H1 (cell line): ENCODE data around the gene PLAC1. TPM values are rescaled to one million over a fixed set of nuclear protein-coding genes. Genes with fewer than 3 reads are reported as not detected.

Experiments
- CTCF ChIA-PET: fragments of 300-600 bp; sonication (Branson Sonifier 250); formaldehyde crosslinking; loops from one replicate; lab custom pipeline; 2021; ENCODE audit not compliant: partially characterized antibody; lab: Charles Lee
- POLR2A ChIA-PET: fragments of 300-600 bp; sonication (Branson Sonifier 250); formaldehyde crosslinking; loops from one replicate; lab custom pipeline; 2021; ENCODE audit warnings: inconsistent platforms; ENCODE audit not compliant: partially characterized antibody; lab: Charles Lee
- DNase-seq, 2 experiments: peaks; one replicate each; pipeline versions ENCODE4 v3.0.0 to v3.0.0-alpha.2; 2010 to 2022; ENCODE audit warnings: low spot score in 2 of 2, low read depth in 1 of 2, mixed read lengths in 1 of 2
- FAIRE-seq: peaks from 2 replicates; lab custom pipeline; 2011; peaks lifted over from hg19 to GRCh38; lab: Jason Lieb, UNC
- H2AFZ ChIP-seq: 2 replicates; pipeline ENCODE4 v1.8.1; 2012; ENCODE audit warnings: low read length, inconsistent platforms
- H2AK5ac ChIP-seq: 2 replicates; pipeline ENCODE4 v1.6.1; 2013; ENCODE audit warnings: low read depth, low read length
- H2BK120ac ChIP-seq: replicated peaks from 2 replicates; pipeline ENCODE3; 2013; ENCODE audit warnings: low read depth, low read length, inconsistent platforms
- H2BK12ac ChIP-seq: 2 replicates; pipeline ENCODE4 v1.6.1; 2013; ENCODE audit warnings: low read depth, low read length
- H2BK15ac ChIP-seq: 2 replicates; pipeline ENCODE4 v1.6.1; 2013; ENCODE audit warnings: low read length
- H2BK20ac ChIP-seq: 2 replicates; pipeline ENCODE4 v1.6.1; 2013; ENCODE audit warnings: low read length
- H2BK5ac ChIP-seq: 2 replicates; pipeline ENCODE4 v1.6.1; 2013; ENCODE audit warnings: low read depth, low read length
- H3K14ac ChIP-seq: 2 replicates; pipeline ENCODE4 v1.6.1; 2013; ENCODE audit warnings: inconsistent platforms; ENCODE audit not compliant: insufficient read length
- H3K18ac ChIP-seq: 2 replicates; pipeline ENCODE4 v1.6.1; 2013; ENCODE audit warnings: low read length; ENCODE audit errors: extremely low read depth
- H3K23ac ChIP-seq: 2 replicates; pipeline ENCODE4 v1.6.1; 2013; ENCODE audit warnings: inconsistent platforms; ENCODE audit not compliant: insufficient read length
- H3K23me2 ChIP-seq: 2 replicates; pipeline ENCODE4 v1.6.1; 2013; ENCODE audit warnings: low read depth, low read length
- H3K27ac ChIP-seq: 2 replicates; pipeline ENCODE4 v1.6.1; 2011; ENCODE audit warnings: low read depth, low read length, inconsistent platforms
- H3K27me3 ChIP-seq, 4 experiments: replicated peaks in 1 of 4; 1 replicate in 1 of 4; 2 replicates in 3 of 4; pipeline versions ENCODE4 v1.6.1 to v1.8.1; 2011 to 2013; ENCODE audit warnings: low read length in 3 of 4, mild to moderate bottlenecking in 3 of 4, inconsistent platforms in 2 of 4, mixed read lengths in 2 of 4, moderate library complexity in 1 of 4; ENCODE audit not compliant: control insufficient read depth in 3 of 4, insufficient read depth in 3 of 4; ENCODE audit errors: extremely low read depth in 1 of 4
- H3K36me3 ChIP-seq, 4 experiments: 2 replicates each; pipeline versions ENCODE4 v1.6.1 to v1.8.1; 2011 to 2013; ENCODE audit warnings: mild to moderate bottlenecking in 4 of 4, low read length in 3 of 4, moderate library complexity in 2 of 4, control low read depth in 1 of 4, inconsistent platforms in 1 of 4; ENCODE audit not compliant: insufficient read depth in 4 of 4, control insufficient read depth in 2 of 4
- H3K4ac ChIP-seq: replicated peaks from 2 replicates; pipeline ENCODE3; 2013; ENCODE audit warnings: low read length, low read depth, mixed read lengths, inconsistent platforms; ENCODE audit not compliant: insufficient read length
- H3K4me1 ChIP-seq, 4 experiments: replicated peaks in 1 of 4; 1 replicate in 1 of 4; 2 replicates in 3 of 4; pipeline versions ENCODE4 v1.6.1 to v1.8.1; 2011 to 2013; ENCODE audit warnings: low read length in 3 of 4, inconsistent platforms in 2 of 4, mixed read lengths in 1 of 4; ENCODE audit not compliant: insufficient read depth in 4 of 4, control insufficient read depth in 3 of 4
- H3K4me2 ChIP-seq, 2 experiments: 2 replicates each; pipeline versions ENCODE4 v1.6.1 to v1.8.1; 2011 to 2013; ENCODE audit warnings: low read depth in 2 of 2, low read length in 2 of 2, control low read depth in 1 of 2, inconsistent platforms in 1 of 2, mild to moderate bottlenecking in 1 of 2; ENCODE audit not compliant: insufficient read depth in 1 of 2
- H3K4me3 ChIP-seq, 4 experiments: fragments of 200-600, 300-600 bp in 1 of 4; sonication (generic), shearing (Covaris generic), sonication (Bioruptor Twin) in 1 of 4; 2 replicates each; pipeline versions ENCODE4 v1.5.1 to v1.8.1; 2011 to 2016; ENCODE audit warnings: low read length in 4 of 4, low read depth in 3 of 4, control low read depth in 2 of 4, inconsistent platforms in 2 of 4, mild to moderate bottlenecking in 2 of 4, mixed read lengths in 1 of 4, moderate library complexity in 1 of 4; ENCODE audit not compliant: insufficient read depth in 2 of 4; ENCODE audit errors: extremely low read depth in 1 of 4
- H3K56ac ChIP-seq: replicated peaks from 2 replicates; pipeline ENCODE3; 2013; ENCODE audit warnings: low read depth, mild to moderate bottlenecking, mixed read lengths, low read length, inconsistent platforms; ENCODE audit not compliant: insufficient read length
- H3K79me1 ChIP-seq: 2 replicates; pipeline ENCODE4 v1.6.1; 2013; ENCODE audit warnings: low read depth, low read length, control low read depth
- H3K79me2 ChIP-seq, 2 experiments: 2 replicates each; pipeline versions ENCODE4 v1.6.1 to v1.8.1; 2012 to 2013; ENCODE audit warnings: low read length in 2 of 2, mild to moderate bottlenecking in 2 of 2, inconsistent platforms in 1 of 2; ENCODE audit not compliant: insufficient read depth in 2 of 2, control insufficient read depth in 1 of 2
- H3K9ac ChIP-seq, 4 experiments: replicated peaks in 1 of 4; 1 replicate in 1 of 4; 2 replicates in 3 of 4; pipeline versions ENCODE4 v1.6.1 to v1.8.1; 2011 to 2013; ENCODE audit warnings: low read depth in 3 of 4, low read length in 3 of 4, control low read depth in 2 of 4, mild to moderate bottlenecking in 2 of 4, moderate library complexity in 2 of 4, inconsistent platforms in 1 of 4; ENCODE audit errors: extremely low read depth in 1 of 4
- H3K9me3 ChIP-seq, 2 experiments: 2 replicates each; pipeline versions ENCODE4 v1.6.1 to v1.8.1; 2012 to 2013; ENCODE audit warnings: mild to moderate bottlenecking in 2 of 2, moderate library complexity in 2 of 2, control low read depth in 1 of 2, inconsistent platforms in 1 of 2, low read depth in 1 of 2, low read length in 1 of 2, mixed read lengths in 1 of 2; ENCODE audit not compliant: insufficient read depth in 2 of 2
- H4K20me1 ChIP-seq, 2 experiments: replicated peaks in 1 of 2; 2 replicates each; pipeline versions ENCODE3 to v1.8.1; 2011 to 2013; ENCODE audit warnings: inconsistent platforms in 2 of 2, low read length in 2 of 2, mild to moderate bottlenecking in 1 of 2; ENCODE audit not compliant: insufficient read depth in 2 of 2, control insufficient read depth in 1 of 2
- H4K5ac ChIP-seq: 2 replicates; pipeline ENCODE4 v1.6.1; 2013; ENCODE audit warnings: low read length, low read depth, mixed read lengths, inconsistent platforms; ENCODE audit not compliant: insufficient read length
- H4K8ac ChIP-seq: 2 replicates; pipeline ENCODE4 v1.8.0; 2013; ENCODE audit warnings: mild to moderate bottlenecking, moderate library complexity, low read length, inconsistent platforms; ENCODE audit not compliant: insufficient read depth; ENCODE audit errors: extremely low read depth
- H4K91ac ChIP-seq: replicated peaks from 2 replicates; pipeline ENCODE3; 2013; ENCODE audit warnings: low read length, mixed read lengths, inconsistent platforms; ENCODE audit not compliant: insufficient read length
- BACH1 ChIP-seq: IDR thresholded peaks from 2 replicates; pipeline ENCODE4 v1.6.1; 2012; ENCODE audit warnings: low read length, improper control_type of control experiment
- CHD2 ChIP-seq: IDR thresholded peaks from 2 replicates; pipeline ENCODE4 v1.6.1; 2012; ENCODE audit warnings: low read length, improper control_type of control experiment
- HDAC6 ChIP-seq: IDR thresholded peaks from one replicate; pipeline ENCODE4 v1.7.1; 2012; ENCODE audit warnings: low read depth, mild to moderate bottlenecking, inconsistent platforms, low read length, moderate library complexity
- KDM1A ChIP-seq: fragments of 200-600, 300-600 bp; sonication (generic); IDR thresholded peaks from 2 replicates; pipeline ENCODE4 v1.7.1; 2016; ENCODE audit warnings: mild to moderate bottlenecking, low read length, borderline replicate concordance
- NANOG ChIP-seq: IDR thresholded peaks from 2 replicates; pipeline ENCODE4 v1.6.1; 2011; ENCODE audit warnings: low read length, low read depth, mild to moderate bottlenecking, inconsistent platforms; ENCODE audit not compliant: insufficient read depth, poor library complexity, severe bottlenecking
- POLR2AphosphoS5 ChIP-seq: IDR thresholded peaks from 2 replicates; pipeline ENCODE4 v1.6.1; 2011; ENCODE audit warnings: low read depth, low read length
- POU5F1 ChIP-seq: IDR thresholded peaks from 2 replicates; pipeline ENCODE4 v1.6.1; 2011; ENCODE audit warnings: low read depth, mild to moderate bottlenecking, low read length, moderate library complexity
- TAF1 ChIP-seq: IDR thresholded peaks from 2 replicates; pipeline ENCODE4 v1.6.1; 2011; ENCODE audit warnings: mild to moderate bottlenecking, low read depth, low read length
- TEAD4 ChIP-seq: IDR thresholded peaks from 2 replicates; pipeline ENCODE4 v1.6.1; 2012; ENCODE audit warnings: low read depth, low read length, inconsistent platforms, mixed read lengths
- WGBS, 2 experiments: shearing (Covaris generic) in 1 of 2; methylation state at CpG; one replicate each; pipeline versions ENCODE4 v1.1.6 to v1.1.7; 2013 to 2015; ENCODE audit warnings: low lambda C conversion rate in 2 of 2, mixed read lengths in 2 of 2, inconsistent platforms in 1 of 2, low coverage in 1 of 2, missing lambda C conversion rate in 1 of 2; ENCODE audit not compliant: insufficient replicate concordance in 2 of 2, insufficient coverage in 1 of 2, insufficient read length in 1 of 2; ENCODE audit errors: extremely low coverage in 1 of 2, missing lambda C conversion rate in 1 of 2; 5-methylcytosine and 5-hydroxymethylcytosine counted together
- polyA plus RNA-seq, 7 experiments: library from polyadenylated mRNA; depleted of rRNA in 3 of 7; stranded (reverse) in 5 of 7; unstranded in 2 of 7; fragments of >200 nt in 5 of 7; fragments of 200-250 nt in 2 of 7; gene quantifications; 1 replicate in 5 of 7; 2 replicates in 1 of 7; 4 replicates in 1 of 7; pipeline versions ENCODE4 v1.2.1 to v1.2.3, GENCODE V29; 2011 to 2013; ENCODE audit warnings: missing spikeins in 2 of 7, mixed read lengths in 2 of 7
- total RNA-seq: library from RNA; stranded (reverse); fragmentation: NEBNext Ultra II Directional; extraction: Animal tissue kit (Norgen Biotek cat#: 25700); gene quantifications from 2 replicates; pipeline ENCODE4 v1.2.1, GENCODE V29; 2021
- TF ChIP-seq, protein P1 (sequence below), 3 experiments: IDR thresholded peaks; 1 replicate in 2 of 3; 2 replicates in 1 of 3; pipeline versions ENCODE4 v1.5.1 to v1.6.1; 2011; ENCODE audit warnings: low read length in 3 of 3, mild to moderate bottlenecking in 3 of 3, inconsistent platforms in 2 of 3, low read depth in 1 of 3, moderate library complexity in 1 of 3; ENCODE audit not compliant: insufficient read depth in 1 of 3; ENCODE audit errors: control extremely low read depth in 1 of 3

Gene PLAC1
- total and polyA plus RNA-seq, 2 of the 8 experiments (the other 6 are each of a cell fraction or from before 2014, with no cell fraction given): 1.8 TPM; not detected in 1

DNA sequence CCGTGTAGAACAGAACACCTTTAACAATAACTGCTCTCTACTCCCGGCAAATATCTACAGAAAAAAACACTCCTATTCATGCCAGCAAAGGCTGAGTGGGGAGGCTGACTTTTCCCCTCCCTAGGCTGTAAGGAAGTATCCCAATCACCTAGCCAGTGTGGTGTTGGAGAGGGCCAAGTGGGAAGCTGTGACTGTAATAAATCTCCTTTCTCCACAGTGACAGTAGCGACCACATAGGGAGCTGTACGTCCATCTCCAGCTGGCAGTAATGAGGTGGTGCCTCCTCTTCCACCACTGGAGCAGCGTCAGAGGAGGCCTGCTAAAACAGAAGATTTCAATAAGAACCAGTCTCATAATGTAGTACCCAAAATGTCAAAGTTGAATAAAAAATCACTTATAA lies 47.9 kb upstream of the PLAC1 start:
- no peaks in the 10 kb centered on the region for H3K27me3 ChIP-seq
- H4K8ac ChIP-seq: no peak overlapping the region
- H3K9ac ChIP-seq: no peak overlapping the region
- ChIA-PET CTCF (no interaction called here), POLR2A (no interaction called here)
- no peak overlapping the region for H2BK120ac ChIP-seq
- DNase-seq (no peak), FAIRE-seq (no peak)
- no peaks in the 10 kb centered on the region for H3K79me2 ChIP-seq
- no peak overlapping the region for H2AFZ ChIP-seq
- H2BK12ac ChIP-seq: no peak overlapping the region
- H3K56ac ChIP-seq: no peak overlapping the region
- H2BK5ac ChIP-seq: no peak overlapping the region
- no peaks in the 10 kb centered on the region for H3K4me1 ChIP-seq
- H3K14ac ChIP-seq: no peak overlapping the region
- no peaks in the 10 kb centered on the region for H3K9me3 ChIP-seq
- H4K91ac ChIP-seq: no peak overlapping the region
- no peak overlapping the region for H2BK20ac ChIP-seq
- H4K5ac ChIP-seq: no peak overlapping the region
- H3K18ac ChIP-seq: no peak overlapping the region
- no peak overlapping the region for H3K23ac ChIP-seq
- no peak overlapping the region for H3K4me2 ChIP-seq
- no peaks in the 10 kb centered on the region for H3K23me2 ChIP-seq
- WGBS, 2 experiments: 90% methylated on average over 5 of the region's 5 CpGs; no CpG with 5 or more reads in 1 of the 2 experiments
- TF ChIP-seq CHD2 (no peak), TAF1 (no peak), KDM1A (no peak), HDAC6 (no peak), POU5F1 (no peak), TEAD4 (no peak), NANOG (no peak), POLR2AphosphoS5 (no peak), BACH1 (no peak)
- TF ChIP-seq, protein P1, sequence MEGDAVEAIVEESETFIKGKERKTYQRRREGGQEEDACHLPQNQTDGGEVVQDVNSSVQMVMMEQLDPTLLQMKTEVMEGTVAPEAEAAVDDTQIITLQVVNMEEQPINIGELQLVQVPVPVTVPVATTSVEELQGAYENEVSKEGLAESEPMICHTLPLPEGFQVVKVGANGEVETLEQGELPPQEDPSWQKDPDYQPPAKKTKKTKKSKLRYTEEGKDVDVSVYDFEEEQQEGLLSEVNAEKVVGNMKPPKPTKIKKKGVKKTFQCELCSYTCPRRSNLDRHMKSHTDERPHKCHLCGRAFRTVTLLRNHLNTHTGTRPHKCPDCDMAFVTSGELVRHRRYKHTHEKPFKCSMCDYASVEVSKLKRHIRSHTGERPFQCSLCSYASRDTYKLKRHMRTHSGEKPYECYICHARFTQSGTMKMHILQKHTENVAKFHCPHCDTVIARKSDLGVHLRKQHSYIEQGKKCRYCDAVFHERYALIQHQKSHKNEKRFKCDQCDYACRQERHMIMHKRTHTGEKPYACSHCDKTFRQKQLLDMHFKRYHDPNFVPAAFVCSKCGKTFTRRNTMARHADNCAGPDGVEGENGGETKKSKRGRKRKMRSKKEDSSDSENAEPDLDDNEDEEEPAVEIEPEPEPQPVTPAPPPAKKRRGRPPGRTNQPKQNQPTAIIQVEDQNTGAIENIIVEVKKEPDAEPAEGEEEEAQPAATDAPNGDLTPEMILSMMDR (IDR thresholded peaks at IDR 0.05; ENCODE audit: control extremely low read depth in 1 of 3, insufficient read depth in 1 of 3, low read depth in 1 of 3, low read length in 3 of 3): no peak
- H3K36me3 ChIP-seq: no peaks in the 10 kb centered on the region
- H3K79me1 ChIP-seq: no peaks in the 10 kb centered on the region
- H4K20me1 ChIP-seq: no peaks in the 10 kb centered on the region
- H3K27ac ChIP-seq: no peak overlapping the region
- H2BK15ac ChIP-seq: no peak overlapping the region
- H2AK5ac ChIP-seq: no peak overlapping the region
- no peak overlapping the region for H3K4me3 ChIP-seq
- no peak overlapping the region for H3K4ac ChIP-seq
